Forelimb muscle (tissue), 1 donor: ENCODE data around the gene CCSER1. TPM values are rescaled to one million over a fixed set of nuclear protein-coding genes. Genes with fewer than 3 reads are reported as not detected.
"Not testable (repeated sequence)": the region's sequence is repeated elsewhere in the genome, so short reads cannot be mapped to it uniquely, and the experiment has no call there.

ENCODE experiments used
- DNase-seq: peaks from one replicate; pipeline ENCODE4 v3.0.0-alpha.2; 2013; ENCODE audit warnings: low read depth
- polyA plus RNA-seq: library from polyadenylated mRNA; unstranded; fragments of 120-200 nt; gene quantifications from one replicate; pipeline ENCODE4 v1.2.1, GENCODE V29; 2013; ENCODE audit not compliant: insufficient read length

Gene CCSER1
- polyA plus RNA-seq, 1 donor, result 0.22 TPM

GRCh38 chr4:91519155-91519554 lies 1392.0 kb downstream of the CCSER1 start:
- DNase-seq, result no peak

GRCh38 chr4:91525621-91526020 lies 1398.4 kb downstream of the CCSER1 start:
- no peak for DNase-seq

- no peak for DNase-seq
These were observed 1399.9 kb downstream of the CCSER1 start for GRCh38 chr4:91527056-91527455.

- DNase-seq, result no peak
These were observed 1440.4 kb downstream of the CCSER1 start for GRCh38 chr4:91567594-91567993.

- no peak for DNase-seq
These were observed 1450.7 kb downstream of the CCSER1 start for GRCh38 chr4:91577864-91578263.

DNA sequence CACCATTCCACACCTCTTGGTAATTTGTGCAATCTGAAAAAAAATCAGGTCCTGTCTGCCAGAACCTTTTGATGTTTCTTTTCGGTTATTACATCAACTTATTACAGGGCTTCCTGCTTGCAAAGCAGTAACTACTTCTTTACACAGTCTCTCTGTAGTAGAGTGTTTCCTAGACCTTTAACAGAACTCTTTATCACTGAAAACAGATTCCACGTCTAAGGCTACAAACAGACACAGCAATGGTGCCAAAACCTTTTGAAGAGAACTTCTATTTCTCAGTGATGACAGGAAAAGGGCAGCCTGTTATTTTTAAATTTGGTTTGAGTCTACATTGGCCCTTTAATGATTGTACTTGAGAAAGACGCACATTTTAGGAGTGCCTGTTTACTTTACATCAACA lies 1463.1 kb downstream of the CCSER1 start:
- no peak for DNase-seq

- DNase-seq, result no peak
These were observed 1464.9 kb downstream of the CCSER1 start for GRCh38 chr4:91592125-91592524.

GRCh38 chr4:91596718-91597117 lies 1469.5 kb downstream of the CCSER1 start:
- no peak for DNase-seq

DNA sequence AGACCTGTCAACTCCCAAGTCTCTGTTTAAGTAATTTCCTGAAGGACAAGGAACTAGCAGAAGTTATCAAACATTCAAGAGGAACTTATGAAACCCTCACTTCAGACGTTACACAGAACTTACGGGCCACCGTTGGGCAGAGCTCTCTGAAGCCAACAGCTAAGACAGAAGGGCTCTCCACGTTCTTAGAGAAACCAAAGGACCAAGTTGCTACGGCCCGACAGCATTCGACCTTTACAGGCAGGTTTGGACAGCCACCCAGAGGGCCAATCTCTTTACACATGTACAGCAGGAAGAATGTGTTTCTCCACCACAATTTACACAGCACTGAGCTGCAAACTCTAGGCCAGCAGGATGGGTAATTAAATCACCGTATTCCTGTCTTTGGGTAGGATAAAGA lies 1471.5 kb downstream of the CCSER1 start:
- DNase-seq, result no peak

GRCh38 chr4:91600301-91600700 lies 1473.1 kb downstream of the CCSER1 start:
- DNase-seq, result no peak

DNA sequence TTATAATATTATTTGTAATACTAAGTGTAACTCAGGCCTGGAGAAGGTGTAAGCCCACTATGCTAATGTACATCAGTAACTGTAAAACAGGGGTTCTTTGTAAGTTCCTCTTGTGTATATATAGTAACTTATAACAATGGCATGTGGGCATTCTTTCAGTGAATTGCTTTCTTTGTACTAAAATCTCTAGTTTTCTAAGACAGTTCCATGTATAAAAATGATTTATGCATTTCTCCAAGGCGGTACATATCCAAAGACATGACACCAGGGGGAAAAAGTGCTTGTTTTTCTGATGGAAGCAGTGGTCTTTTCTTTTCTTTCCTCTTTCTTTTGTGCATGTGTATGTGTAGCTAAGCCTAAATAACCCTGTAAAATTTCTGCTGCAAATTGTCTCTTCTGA lies 1474.2 kb downstream of the CCSER1 start:
- no peak for DNase-seq

DNA sequence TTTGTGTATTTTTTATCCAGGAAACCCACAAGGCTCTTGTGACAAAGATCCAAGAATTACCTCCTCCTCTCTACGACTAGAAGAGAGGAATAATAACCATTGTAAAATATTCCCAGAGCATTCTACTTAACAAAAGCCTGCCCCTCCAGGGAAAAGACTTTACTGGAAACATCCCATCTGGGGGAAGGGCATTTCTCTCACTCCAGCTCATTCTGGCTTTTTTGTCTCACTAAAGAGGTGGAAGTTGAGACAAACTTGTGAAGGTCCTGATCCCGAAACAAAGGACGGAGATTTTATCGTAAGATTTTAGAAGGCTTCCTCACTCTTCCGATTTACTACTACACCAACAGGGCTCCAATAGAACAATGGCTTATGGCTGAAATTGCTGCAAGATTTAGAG lies 1484.6 kb downstream of the CCSER1 start:
- no peak for DNase-seq

DNA sequence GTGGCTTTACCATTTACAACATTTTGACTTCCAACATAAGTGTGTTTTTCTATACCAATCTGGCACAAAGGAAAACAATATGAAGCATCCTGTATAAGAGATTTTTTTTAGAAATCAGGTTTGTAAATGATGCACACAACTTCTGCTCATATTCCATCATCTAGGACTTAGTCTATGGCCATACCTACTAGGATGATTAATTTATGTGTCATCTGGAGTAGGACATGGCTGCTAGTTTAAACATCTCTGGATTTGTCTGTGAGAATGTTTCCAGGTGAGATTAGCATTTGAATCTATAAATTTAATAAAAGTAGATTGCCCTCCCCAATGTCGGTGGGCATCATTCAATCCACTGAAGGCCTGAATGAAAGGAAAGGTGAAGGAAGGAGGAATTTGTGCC lies 1493.8 kb downstream of the CCSER1 start:
- no peak for DNase-seq

DNA sequence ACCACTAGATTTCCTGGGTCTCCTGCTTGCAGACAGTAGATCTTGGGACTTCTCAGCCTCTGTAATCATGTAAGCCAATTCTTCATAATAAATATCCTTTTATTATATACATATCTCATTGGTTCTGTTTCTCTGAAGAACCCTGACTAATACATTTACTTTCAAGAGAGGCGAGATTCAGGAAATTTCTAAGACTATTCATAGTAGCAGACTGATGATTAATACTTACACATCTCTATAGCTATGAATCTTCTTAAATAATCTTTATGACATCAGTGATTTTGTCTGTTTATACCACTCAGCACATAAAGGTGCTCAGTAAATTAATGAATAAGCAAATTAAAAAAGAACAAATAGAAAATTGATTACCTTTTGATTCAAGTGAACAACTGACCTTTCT lies 1494.3 kb downstream of the CCSER1 start:
- no peak for DNase-seq

GRCh38 chr4:91622925-91623602 lies 1495.9 kb downstream of the CCSER1 start:
- DNase-seq, result no peak

GRCh38 chr4:91623603-91623967 lies 1496.4 kb downstream of the CCSER1 start:
- not testable (repeated sequence) for DNase-seq

- no peak for DNase-seq
These were observed 1502.9 kb downstream of the CCSER1 start for GRCh38 chr4:91630054-91630453.

DNA sequence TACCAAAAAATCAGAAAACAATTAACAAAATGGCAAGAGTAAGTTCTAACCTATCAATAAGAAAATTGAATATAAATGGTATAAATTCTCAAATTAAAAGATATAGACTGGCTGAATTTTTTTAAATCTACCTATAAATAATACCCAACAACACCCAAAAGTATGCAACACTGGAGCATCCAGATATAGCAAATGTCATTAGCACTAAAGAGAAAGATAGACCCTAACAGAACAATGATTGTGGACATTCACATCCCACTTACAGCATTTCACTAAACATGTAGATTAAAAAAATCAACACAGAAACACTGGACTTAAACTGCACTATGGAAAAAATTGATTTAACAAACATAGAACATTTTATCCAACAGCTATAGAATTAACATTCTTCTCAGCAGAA lies 1503.6 kb downstream of the CCSER1 start:
- DNase-seq, result no peak

DNA sequence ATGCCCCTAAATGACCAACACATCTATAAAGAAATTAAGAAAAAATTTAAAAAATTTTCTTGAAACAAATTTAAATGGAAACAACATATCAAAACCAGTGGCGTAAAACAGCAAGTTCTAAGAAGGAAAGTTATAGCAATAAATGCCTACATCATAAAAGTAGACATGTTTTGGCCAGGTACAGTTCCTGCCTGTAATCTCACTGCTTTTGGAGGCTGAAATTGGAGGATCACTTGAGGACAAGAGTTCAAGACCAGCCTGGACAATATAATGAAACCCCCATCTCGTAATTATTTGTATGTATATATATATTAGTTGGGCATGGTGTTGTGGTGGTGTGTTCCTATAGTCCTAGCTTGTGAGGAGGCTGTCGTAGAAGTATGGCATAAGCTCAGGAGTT lies 1504.1 kb downstream of the CCSER1 start:
- no peak for DNase-seq

- DNase-seq, result no peak
These were observed 1508.9 kb downstream of the CCSER1 start for GRCh38 chr4:91636083-91636482.
